HCT116 (cell line): ENCODE data around the gene SGF29. TPM values are rescaled to one million over a fixed set of nuclear protein-coding genes. Genes with fewer than 3 reads are reported as not detected.

Source experiments
- ATAC-seq: fragments of 200-7000 bp; cut with Tn5 transposase; 2 replicates; pipeline ENCODE4 v1.9.1; 2020; ENCODE audit warnings: mild to moderate bottlenecking, moderate library complexity
- BruUV-seq: library from RNA; stranded (reverse); fragments of 400-500 nt; replicated peaks from 2 replicates; lab custom pipeline; 2021; lab: Mats Ljungman, UMichigan
- CTCF ChIA-PET: fragments of 300-600 bp; sonication (Branson Sonifier 250); formaldehyde crosslinking; loops from one replicate; lab custom pipeline; 2021; ENCODE audit warnings: antibody characterized with exemption; lab: Charles Lee
- POLR2A ChIA-PET: fragments of 300-600, 350-600 bp; sonication (Branson Sonifier 250); formaldehyde crosslinking; loops from one replicate; lab custom pipeline; 2021; ENCODE audit warnings: antibody characterized with exemption; lab: Charles Lee
- RAD21 ChIA-PET, 2 experiments: fragments of 300-600 bp; sonication (Branson Sonifier 250); formaldehyde crosslinking; loops; one replicate each; lab custom pipeline; 2023; ENCODE audit warnings: low total read pairs in 2 of 2; ENCODE audit not compliant: uncharacterized antibody in 2 of 2, unreplicated experiment in 2 of 2, low non-redundant PET in 1 of 2; lab: Charles Lee
- DNase-seq: peaks from one replicate; pipeline ENCODE4 v3.0.0-alpha.2; 2010; ENCODE audit warnings: low read depth, low spot score
- H2AFZ ChIP-seq: fragments of 200-600 bp; shearing (Covaris generic), sonication (generic); 2 replicates; pipeline ENCODE4 v1.6.1; 2017; ENCODE audit warnings: low read depth, mixed run types, mixed read lengths, antibody characterized with exemption, low read length; ENCODE audit not compliant: poor library complexity, severe bottlenecking
- H3K27ac ChIP-seq: 2 replicates; pipeline ENCODE4 v1.5.1; 2012; ENCODE audit warnings: low read depth, low read length
- H3K27me3 ChIP-seq: fragments of 200-600 bp; sonication (generic); 2 replicates; pipeline ENCODE4 v1.6.1; 2016; ENCODE audit warnings: mixed run types, low read length, mixed read lengths; ENCODE audit not compliant: insufficient read depth
- H3K36me3 ChIP-seq, 2 experiments: fragments of 200-500 bp in 1 of 2; fragments of 200-600 bp in 1 of 2; sonication (Bioruptor generic) in 1 of 2; sonication (generic) in 1 of 2; 2 replicates each; pipeline versions ENCODE4 v1.5.1 to v1.6.1; 2014 to 2016; ENCODE audit warnings: low read length in 2 of 2, inconsistent platforms in 1 of 2, mixed read lengths in 1 of 2, mixed run types in 1 of 2; ENCODE audit not compliant: insufficient read depth in 2 of 2, control insufficient read depth in 1 of 2
- H3K4me1 ChIP-seq, 2 experiments: fragments of 200-600 bp in 1 of 2; sonication (generic) in 1 of 2; 2 replicates each; pipeline versions ENCODE4 v1.5.1 to v1.6.1; 2012 to 2017; ENCODE audit warnings: low read length in 2 of 2, inconsistent platforms in 1 of 2, mild to moderate bottlenecking in 1 of 2, mixed read lengths in 1 of 2, mixed run types in 1 of 2, moderate library complexity in 1 of 2; ENCODE audit not compliant: insufficient read depth in 2 of 2, control insufficient read depth in 1 of 2
- H3K4me2 ChIP-seq: fragments of 200-600 bp; sonication (generic); 2 replicates; pipeline ENCODE4 v1.6.1; 2017; ENCODE audit warnings: mixed run types, low read length, mixed read lengths
- H3K4me3 ChIP-seq, 2 experiments: fragments of 200-600 bp in 1 of 2; sonication (generic) in 1 of 2; replicated peaks in 1 of 2; 2 replicates each; pipeline ENCODE4 v1.5.1; 2011 to 2016; ENCODE audit warnings: low read length in 2 of 2, control low read depth in 1 of 2, low read depth in 1 of 2, mild to moderate bottlenecking in 1 of 2, mixed read lengths in 1 of 2, mixed run types in 1 of 2
- H3K79me2 ChIP-seq: fragments of 200-600 bp; sonication (generic); 2 replicates; pipeline ENCODE4 v1.6.1; 2017; ENCODE audit warnings: mild to moderate bottlenecking, mixed run types, low read length, moderate library complexity, mixed read lengths; ENCODE audit not compliant: insufficient read depth
- H3K9ac ChIP-seq: fragments of 200-600 bp; sonication (generic); 2 replicates; pipeline ENCODE4 v1.6.1; 2016; ENCODE audit warnings: low read length, mixed read lengths
- H3K9me2 ChIP-seq: fragments of 200-600 bp; sonication (generic), shearing (Covaris generic); 2 replicates; pipeline ENCODE4 v1.6.1; 2017; ENCODE audit warnings: mixed run types, mild to moderate bottlenecking, moderate library complexity; ENCODE audit not compliant: insufficient read depth
- H3K9me3 ChIP-seq, 2 experiments: fragments of 200-500 bp in 1 of 2; fragments of 200-600 bp in 1 of 2; sonication (Bioruptor generic) in 1 of 2; sonication (generic) in 1 of 2; 2 replicates each; pipeline ENCODE4 v1.6.1; 2014 to 2017; ENCODE audit warnings: low read length in 2 of 2, mixed read lengths in 2 of 2, inconsistent platforms in 1 of 2, low read depth in 1 of 2, mild to moderate bottlenecking in 1 of 2, mixed run types in 1 of 2, moderate library complexity in 1 of 2; ENCODE audit not compliant: control insufficient read depth in 1 of 2, insufficient read depth in 1 of 2
- H4K20me1 ChIP-seq: fragments of 200-600 bp; sonication (generic), shearing (Covaris generic); 2 replicates; pipeline ENCODE4 v1.6.1; 2017; ENCODE audit warnings: mixed run types, mild to moderate bottlenecking, moderate library complexity; ENCODE audit not compliant: insufficient read depth
- ATF3 ChIP-seq: IDR thresholded peaks from 2 replicates; pipeline ENCODE4 v1.6.1; 2012
- CBX3 ChIP-seq: IDR thresholded peaks from 2 replicates; pipeline ENCODE4 v1.6.1; 2012; ENCODE audit warnings: low read depth
- CEBPB ChIP-seq: IDR thresholded peaks from 2 replicates; pipeline ENCODE4 v1.6.1; 2012; ENCODE audit warnings: low read depth
- CTCF ChIP-seq, 3 experiments: fragments of 200-600 bp in 1 of 3; sonication (generic) in 1 of 3; IDR thresholded peaks in 2 of 3; conservative IDR thresholded peaks in 1 of 3; 2 replicates each; pipeline ENCODE4 v1.5.1; 2012 to 2017; ENCODE audit warnings: low read depth in 2 of 3, low read length in 2 of 3, antibody characterized with exemption in 1 of 3, borderline replicate concordance in 1 of 3, control low read depth in 1 of 3, mild to moderate bottlenecking in 1 of 3, mixed read lengths in 1 of 3, mixed run types in 1 of 3, moderate library complexity in 1 of 3; ENCODE audit not compliant: insufficient read depth in 1 of 3
- ELF1 ChIP-seq: IDR thresholded peaks from 2 replicates; pipeline ENCODE4 v1.6.1; 2012; ENCODE audit warnings: low read depth, borderline replicate concordance
- EZH2 ChIP-seq: fragments of 200-600 bp; sonication (generic); IDR thresholded peaks from 2 replicates; pipeline ENCODE4 v1.6.1; 2017; ENCODE audit warnings: antibody characterized with exemption, mixed run types
- EZH2phosphoT487 ChIP-seq: fragments of 200-600 bp; IDR thresholded peaks from 2 replicates; pipeline ENCODE4 v1.6.1; 2018; ENCODE audit warnings: antibody characterized with exemption, borderline replicate concordance
- FOSL1 ChIP-seq: IDR thresholded peaks from 2 replicates; pipeline ENCODE4 v1.6.1; 2012; ENCODE audit warnings: low read depth
- JUND ChIP-seq: IDR thresholded peaks from 2 replicates; pipeline ENCODE4 v1.6.1; 2012
- MAX ChIP-seq: IDR thresholded peaks from 2 replicates; pipeline ENCODE4 v1.6.1; 2012
- POLR2AphosphoS5 ChIP-seq: IDR thresholded peaks from 2 replicates; pipeline ENCODE4 v1.6.1; 2011; ENCODE audit warnings: mild to moderate bottlenecking, low read depth, low read length, moderate library complexity
- RAD21 ChIP-seq: IDR thresholded peaks from 2 replicates; pipeline ENCODE4 v1.6.1; 2012; ENCODE audit warnings: low read depth, mild to moderate bottlenecking
- SRF ChIP-seq: IDR thresholded peaks from 2 replicates; pipeline ENCODE4 v1.6.1; 2012; ENCODE audit warnings: low read depth
- TCF7L2 ChIP-seq: IDR thresholded peaks from 2 replicates; pipeline ENCODE4 v1.7.0; 2011; ENCODE audit warnings: borderline replicate concordance, inconsistent platforms; ENCODE audit not compliant: insufficient read depth, insufficient read length; ENCODE audit errors: extremely low read depth
- YY1 ChIP-seq: IDR thresholded peaks from 2 replicates; pipeline ENCODE4 v1.6.1; 2011; ENCODE audit warnings: low read length, low read depth, moderate library complexity, mild to moderate bottlenecking; ENCODE audit not compliant: insufficient replicate concordance; ENCODE audit errors: extremely low read depth
- ZFX ChIP-seq: fragments of 450-650 bp; IDR thresholded peaks from 2 replicates; pipeline ENCODE4 v1.6.1; 2017
- ZNF274 ChIP-seq: fragments of 200-500 bp; sonication (Bioruptor generic); IDR thresholded peaks from 2 replicates; pipeline ENCODE4 v1.6.1; 2014; ENCODE audit warnings: mild to moderate bottlenecking, low read depth, low read length, inconsistent platforms
- intact Hi-C: fragments of 100-400 bp; cut with micrococcal nuclease; formaldehyde crosslinking; loops from 2 replicates; pipeline ENCODE4 v1.10.0; 2022
- total RNA-seq: library from RNA; stranded (reverse); gene quantifications from one replicate; pipeline ENCODE4 v1.2.1, GENCODE V29; 2021; ENCODE audit not compliant: unreplicated experiment

The SGF29 gene
- total RNA-seq, 1 experiment from 2014 or later: 19.7 TPM

- no TSS peak for BruUV-seq
- CTCF ChIA-PET: no interaction called here
Measured at GRCh38 chr16:28604186-28604565, 50.5 kb downstream of the SGF29 start.

More at GRCh38 chr16:28604186-28604565, 50.5 kb downstream of the SGF29 start:
- H3K27ac ChIP-seq: no peak overlapping the region
- intact Hi-C loops: no loop called here
- ChIA-PET POLR2A (no interaction called here), RAD21 (no interaction called here)
- H3K4me3 ChIP-seq: no peak overlapping the region
- H3K9me2 ChIP-seq: no peaks in the 10 kb centered on the region
- TF ChIP-seq FOSL1: no peak
- no peak for TF ChIP-seq CEBPB
- no peak for TF ChIP-seq RAD21
- no peak for TF ChIP-seq ELF1
- TF ChIP-seq CBX3: no peak
- TF ChIP-seq SRF: no peak
- no peak for TF ChIP-seq ZFX
- TF ChIP-seq CTCF (IDR thresholded peaks at IDR 0.05 in 2 of 3, conservative IDR thresholded peaks at IDR 0.05 in 1 of 3; ENCODE audit: borderline replicate concordance in 1 of 3, insufficient read depth in 1 of 3, low read depth in 2 of 3, low read length in 2 of 3): no peak
- no peak for TF ChIP-seq YY1
- no peak for TF ChIP-seq EZH2
- TF ChIP-seq MAX: no peak
- TF ChIP-seq POLR2AphosphoS5: no peak
- no peak for TF ChIP-seq ZNF274
- TF ChIP-seq TCF7L2: no peak
- TF ChIP-seq EZH2phosphoT487: no peak
- TF ChIP-seq JUND: no peak
- no peak for TF ChIP-seq ATF3
- H2AFZ ChIP-seq: no peak overlapping the region
- no peak overlapping the region for H3K4me2 ChIP-seq
- no peak for DNase-seq
- no peaks in the 10 kb centered on the region for H3K79me2 ChIP-seq
- no peaks in the 10 kb centered on the region for H3K9me3 ChIP-seq
- H3K4me1 ChIP-seq: peaks cover 2 to 3% of the 10 kb centered on the region in 2 experiments; a peak in 2 of 4 replicates
- no peak for ATAC-seq
- no peaks in the 10 kb centered on the region for H4K20me1 ChIP-seq
- H3K9ac ChIP-seq: no peak overlapping the region
- H3K27me3 ChIP-seq: no peaks in the 10 kb centered on the region
- no peaks in the 10 kb centered on the region; a peak in 1 of 4 replicates for H3K36me3 ChIP-seq
